Gastroesophageal sphincter (tissue), 4 donors: ENCODE data around the gene ASPRV1. TPM values are rescaled to one million over a fixed set of nuclear protein-coding genes. Genes with fewer than 3 reads are reported as not detected.

Experiments
- ATAC-seq: fragments of 150-250 bp; one replicate; pipeline ENCODE4 v1.9.1; 2016; ENCODE audit warnings: mild to moderate bottlenecking, moderate library complexity
- H3K27ac ChIP-seq, 4 donors: fragments of 200-600 bp; sonication (generic) in 3 of 4; 1 replicate in 3 of 4; 2 replicates in 1 of 4; pipeline ENCODE4 v1.5.1; 2016 to 2019
- H3K27me3 ChIP-seq: fragments of 200-600 bp; sonication (generic); one replicate; pipeline ENCODE4 v1.5.1; 2019
- H3K36me3 ChIP-seq, 2 donors: fragments of 200-600 bp; sonication (generic); one replicate each; pipeline ENCODE4 v1.5.1; 2019; ENCODE audit warnings: control low read depth in 1 of 2
- H3K4me1 ChIP-seq, 3 donors: fragments of 200-600 bp; sonication (generic); 1 replicate in 2 of 3; 2 replicates in 1 of 3; pipeline ENCODE4 v1.5.1; 2016 to 2019; ENCODE audit warnings: control low read depth in 2 of 3
- H3K4me3 ChIP-seq, 2 donors: fragments of 200-600 bp; sonication (generic); one replicate each; pipeline ENCODE4 v1.5.1; 2019; ENCODE audit warnings: mild to moderate bottlenecking in 1 of 2, moderate library complexity in 1 of 2
- H3K9me3 ChIP-seq, 3 donors: fragments of 200-600 bp; sonication (generic); one replicate each; pipeline ENCODE4 v1.5.1; 2017 to 2019; ENCODE audit warnings: control low read depth in 2 of 3
- CTCF ChIP-seq, 4 experiments: fragments of 200-600 bp in 2 of 4; fragments of 450-650 bp in 2 of 4; sonication (generic) in 1 of 4; IDR thresholded peaks; one replicate each; pipeline ENCODE4 v1.5.1; 2017 to 2019; ENCODE audit warnings: antibody characterized with exemption in 4 of 4, mild to moderate bottlenecking in 2 of 4, moderate library complexity in 2 of 4
- EP300 ChIP-seq: sonication (generic); formaldehyde crosslinking; IDR thresholded peaks from one replicate; pipeline ENCODE4 v1.6.1; 2017; ENCODE audit warnings: antibody characterized with exemption, mild to moderate bottlenecking
- POLR2A ChIP-seq, 2 donors: fragments of 450-650 bp; IDR thresholded peaks; one replicate each; pipeline ENCODE4 v1.6.1; 2017; ENCODE audit warnings: antibody characterized with exemption in 2 of 2, mild to moderate bottlenecking in 2 of 2, moderate library complexity in 1 of 2
- POLR2AphosphoS5 ChIP-seq: sonication (generic); formaldehyde crosslinking; IDR thresholded peaks from one replicate; pipeline ENCODE4 v1.6.1; 2017; ENCODE audit warnings: antibody characterized with exemption
- WGBS, 2 donors: methylation state at CpG; one replicate each; pipeline ENCODE4 v1.1.5; 2018; ENCODE audit warnings: low coverage in 1 of 2; 5-methylcytosine and 5-hydroxymethylcytosine counted together
- total RNA-seq, 4 donors: library from RNA; depleted of rRNA; stranded (reverse); fragments of >200 nt; gene quantifications; one replicate each; pipeline ENCODE4 v1.1.0, GENCODE V29; 2016

The ASPRV1 gene
- total RNA-seq, 4 donors from 2014 or later = 1.0 to 1.4 (median 1.3) TPM

GRCh38 chr2:69918401-69918800 is 43.0 kb downstream of the ASPRV1 start:
- Histone ChIP-seq H3K27ac (peak overlapping the region; percentile 81 to 99 (median 90)), H3K4me1 (peaks cover 10 to 52% (median 25%) of the 10 kb centered on the region in 3 donors), H3K36me3 (peaks cover 0 to 39% of the 10 kb centered on the region in 2 donors), H3K4me3 (no peak overlapping the region), H3K9me3 (no peaks in the 10 kb centered on the region), H3K27me3 (no peaks in the 10 kb centered on the region)
- TF ChIP-seq POLR2AphosphoS5 = no peak
- no peak for TF ChIP-seq POLR2A (IDR thresholded peaks at IDR 0.05)
- TF ChIP-seq CTCF (IDR thresholded peaks at IDR 0.05) = no peak
- TF ChIP-seq EP300 = no peak
- no peak for ATAC-seq
- 38 to 47% methylated on average over 3 of the region's 3 CpGs for WGBS, 2 donors

- Histone ChIP-seq H3K4me3 (no peak overlapping the region), H3K36me3 (peaks cover 0 to 34% of the 10 kb centered on the region in 2 donors), H3K9me3 (no peaks in the 10 kb centered on the region), H3K27ac (peak overlapping the region; percentile 81 to 99 (median 90)), H3K27me3 (no peaks in the 10 kb centered on the region), H3K4me1 (peaks cover 10 to 56% (median 25%) of the 10 kb centered on the region in 3 donors)
- no peak for ATAC-seq
- WGBS, 2 donors = 27 to 32% methylated on average over 3 of the region's 3 CpGs
- TF ChIP-seq EP300 = no peak
- no peak for TF ChIP-seq CTCF (IDR thresholded peaks at IDR 0.05)
- peak; percentile 89 for TF ChIP-seq POLR2AphosphoS5
- TF ChIP-seq POLR2A (IDR thresholded peaks at IDR 0.05) = no peak
Observed at GRCh38 chr2:69917852-69918251, 43.6 kb downstream of the ASPRV1 start.

GRCh38 chr2:69916106-69916505 is 45.3 kb downstream of the ASPRV1 start:
- no peaks in the 10 kb centered on the region for H3K9me3 ChIP-seq
- TF ChIP-seq EP300 (no peak), POLR2A (IDR thresholded peaks at IDR 0.05) (no peak), POLR2AphosphoS5 (no peak), CTCF (IDR thresholded peaks at IDR 0.05) (no peak)
- H3K4me3 ChIP-seq = peak overlapping the region; percentile 15 to 91
- peak overlapping the region; percentile 72 to 99 (median 96) for H3K27ac ChIP-seq
- peaks cover 0 to 22% of the 10 kb centered on the region in 2 donors for H3K36me3 ChIP-seq
- no peak for ATAC-seq
- H3K4me1 ChIP-seq = peaks cover 10 to 65% (median 25%) of the 10 kb centered on the region in 3 donors
- H3K27me3 ChIP-seq = no peaks in the 10 kb centered on the region
- WGBS, 2 donors = 16 to 34% methylated on average over 2 of the region's 2 CpGs

GRCh38 chr2:69914950-69915945 is 46.2 kb downstream of the ASPRV1 start, which contains the start of gene MXD1:
TSS of gene MXD1 (plus strand) at chr2:69915109. CDS start at chr2:69915331, 222 bp downstream.
- 0% methylated on average over 1 of the region's 81 CpGs for WGBS, 2 donors
- ATAC-seq = peak; percentile 8

More at GRCh38 chr2:69914950-69915945, 46.2 kb downstream of the ASPRV1 start, which contains the start of gene MXD1:
- Histone ChIP-seq H3K27me3 (no peaks in the 10 kb centered on the region), H3K9me3 (no peaks in the 10 kb centered on the region), H3K4me1 (peaks cover 10 to 65% (median 25%) of the 10 kb centered on the region in 3 donors), H3K36me3 (peaks cover 0 to 23% of the 10 kb centered on the region in 2 donors), H3K27ac (peak within 1 kb of the TSS; percentile 90 to 99 (median 96)), H3K4me3 (peak within 1 kb of the TSS; percentile 56 to 91)
- TF ChIP-seq POLR2AphosphoS5 (peak; percentile 96), EP300 (no peak), POLR2A (IDR thresholded peaks at IDR 0.05) (peak; percentile 97), CTCF (IDR thresholded peaks at IDR 0.05) (peak in 1 of 4 experiments; percentile 13)
